GM12874 (cell line): Measurements from ENCODE around the gene DLGAP1.

Experiments used
- CTCF ChIP-seq: IDR thresholded peaks from 2 replicates; pipeline ENCODE4 v1.5.1; 2011; ENCODE audit warnings: low read depth, mild to moderate bottlenecking, control low read depth, low read length, moderate library complexity; ENCODE audit not compliant: insufficient read depth

Gene DLGAP1

GRCh38 chr18:4353853-4354418 lies 101.2 kb downstream of the DLGAP1 start:
- TF ChIP-seq CTCF: no peak

DNA sequence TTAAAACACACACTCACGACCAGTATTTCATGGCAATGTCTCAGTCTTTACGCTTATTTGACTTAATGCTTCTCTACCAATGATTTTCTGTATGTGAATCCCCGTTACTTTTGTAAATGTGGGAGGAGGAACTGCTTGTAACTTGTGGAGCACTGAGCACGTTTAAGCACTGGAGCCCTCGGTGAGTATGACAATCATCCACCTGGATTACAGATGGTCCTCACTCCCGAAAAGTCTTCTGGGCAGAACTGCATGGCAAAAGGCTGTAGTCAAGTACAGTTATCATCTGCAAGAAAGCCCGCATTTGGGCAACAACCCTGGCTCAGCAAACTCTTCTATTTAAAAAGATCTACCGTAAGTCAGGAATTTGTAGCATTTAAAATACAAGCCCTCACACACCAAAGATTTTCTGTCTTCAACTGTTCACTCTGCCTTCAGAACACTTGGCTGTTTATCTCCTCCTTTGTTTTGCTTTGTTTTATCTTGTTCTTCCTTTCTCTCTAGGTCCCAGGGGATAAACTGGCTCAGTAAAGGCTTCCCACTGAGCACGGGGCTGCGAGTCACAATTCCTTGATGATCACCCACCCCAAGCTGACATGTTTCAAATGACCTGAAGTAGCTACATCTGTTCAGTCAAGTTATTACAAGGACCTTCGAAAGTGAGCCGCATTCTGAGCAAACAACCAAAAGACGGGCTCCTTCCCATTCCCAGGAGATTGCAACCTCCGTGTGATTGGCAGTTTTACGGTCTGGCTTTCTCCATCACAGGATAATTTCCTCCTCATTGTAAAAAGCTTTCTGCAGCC lies 102.2 kb downstream of the DLGAP1 start:
- TF ChIP-seq CTCF: no peak

GRCh38 chr18:4351005-4351404 lies 104.1 kb downstream of the DLGAP1 start:
- no peak for TF ChIP-seq CTCF

DNA sequence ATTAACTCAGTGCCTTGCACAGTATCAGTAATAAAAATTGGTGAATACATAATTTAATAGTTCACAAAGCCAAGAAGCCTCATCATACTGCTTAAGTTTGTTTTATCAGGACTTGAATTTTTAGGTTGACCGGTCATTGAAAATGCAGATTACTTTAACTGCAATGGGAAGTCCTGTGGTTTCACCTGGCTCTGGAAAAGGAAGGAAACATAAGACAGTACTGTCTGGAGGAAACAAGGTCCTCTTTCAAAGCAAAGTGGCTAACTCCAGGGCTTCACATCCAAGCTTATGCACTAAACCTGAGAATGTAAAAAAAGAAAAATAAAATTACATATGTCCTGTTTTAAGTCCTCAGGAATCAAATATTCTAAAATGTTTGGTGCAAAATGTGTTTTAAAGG lies 119.7 kb downstream of the DLGAP1 start:
- TF ChIP-seq CTCF: no peak

GRCh38 chr18:4333043-4333442 lies 122.1 kb downstream of the DLGAP1 start:
- TF ChIP-seq CTCF: no peak

- TF ChIP-seq CTCF: no peak
Observed at GRCh38 chr18:4319738-4320677, 135.1 kb downstream of the DLGAP1 start.

DNA sequence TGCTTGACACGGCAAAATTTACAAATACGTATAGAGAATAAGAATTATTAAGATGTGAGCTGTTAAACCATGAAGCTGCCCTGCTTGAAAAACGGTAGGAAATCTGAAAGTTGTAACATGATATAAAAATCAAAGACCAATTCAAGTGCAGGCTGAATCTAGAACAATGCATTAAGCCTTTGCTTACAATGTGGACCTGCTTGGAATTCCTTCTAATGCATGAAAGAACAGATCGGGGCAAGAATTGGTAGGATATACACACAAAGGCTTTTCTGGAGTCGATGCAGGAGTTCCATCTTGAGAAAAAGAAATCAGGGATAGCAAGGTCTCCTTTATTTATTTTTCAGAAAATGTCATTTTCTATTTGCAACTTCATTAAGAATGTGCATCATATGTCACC lies 136.8 kb downstream of the DLGAP1 start:
- TF ChIP-seq CTCF: no peak
